Fibroblast of skin of scalp (primary cell): Measurements from ENCODE around the gene ATAT1.

Experiments
- DNase-seq: peaks from one replicate; pipeline ENCODE4 v3.0.0-alpha.2; 2013

The ATAT1 gene

GRCh38 chr6:30684386-30685156 is 57.9 kb downstream of the ATAT1 start:
- DNase-seq = peak; percentile 67

- DNase-seq = peak; percentile 35
Observed at GRCh38 chr6:30685157-30686008, 58.7 kb downstream of the ATAT1 start.

GRCh38 chr6:30686009-30686907 is 59.6 kb downstream of the ATAT1 start, which contains the start of gene PPP1R18:
PPP1R18 (minus strand) TSS chr6:30686645; CDS start chr6:30686018, 627 bp downstream.
- DNase-seq = peak; percentile 81

GRCh38 chr6:30686908-30687658 is 60.4 kb downstream of the ATAT1 start:
- DNase-seq = peak; percentile 98

- DNase-seq = peak; percentile 60
Observed at GRCh38 chr6:30687659-30688431, 61.2 kb downstream of the ATAT1 start.

- no peak for DNase-seq
Observed at GRCh38 chr6:30688569-30688968, 61.9 kb downstream of the ATAT1 start.

- DNase-seq = no peak
Observed at GRCh38 chr6:30689022-30689865, 62.6 kb downstream of the ATAT1 start.

GRCh38 chr6:30689985-30690384 is 63.3 kb downstream of the ATAT1 start:
- DNase-seq = no peak

- DNase-seq = peak; percentile 89
Observed at GRCh38 chr6:30690403-30691207, 63.9 kb downstream of the ATAT1 start, which contains the start of gene NRM. NRM (minus strand) TSS chr6:30690984; CDS start chr6:30690974, 10 bp downstream.

- peak; percentile 29 for DNase-seq
Observed at GRCh38 chr6:30691208-30691847, 64.7 kb downstream of the ATAT1 start.
